ENCODE data around the gene PHC2. TPM values are rescaled to one million over a fixed set of nuclear protein-coding genes. Genes with fewer than 3 reads are reported as not detected.

The PHC2 gene
- total RNA-seq, 1 donor from 2014 or later = 73.7 TPM

DNA sequence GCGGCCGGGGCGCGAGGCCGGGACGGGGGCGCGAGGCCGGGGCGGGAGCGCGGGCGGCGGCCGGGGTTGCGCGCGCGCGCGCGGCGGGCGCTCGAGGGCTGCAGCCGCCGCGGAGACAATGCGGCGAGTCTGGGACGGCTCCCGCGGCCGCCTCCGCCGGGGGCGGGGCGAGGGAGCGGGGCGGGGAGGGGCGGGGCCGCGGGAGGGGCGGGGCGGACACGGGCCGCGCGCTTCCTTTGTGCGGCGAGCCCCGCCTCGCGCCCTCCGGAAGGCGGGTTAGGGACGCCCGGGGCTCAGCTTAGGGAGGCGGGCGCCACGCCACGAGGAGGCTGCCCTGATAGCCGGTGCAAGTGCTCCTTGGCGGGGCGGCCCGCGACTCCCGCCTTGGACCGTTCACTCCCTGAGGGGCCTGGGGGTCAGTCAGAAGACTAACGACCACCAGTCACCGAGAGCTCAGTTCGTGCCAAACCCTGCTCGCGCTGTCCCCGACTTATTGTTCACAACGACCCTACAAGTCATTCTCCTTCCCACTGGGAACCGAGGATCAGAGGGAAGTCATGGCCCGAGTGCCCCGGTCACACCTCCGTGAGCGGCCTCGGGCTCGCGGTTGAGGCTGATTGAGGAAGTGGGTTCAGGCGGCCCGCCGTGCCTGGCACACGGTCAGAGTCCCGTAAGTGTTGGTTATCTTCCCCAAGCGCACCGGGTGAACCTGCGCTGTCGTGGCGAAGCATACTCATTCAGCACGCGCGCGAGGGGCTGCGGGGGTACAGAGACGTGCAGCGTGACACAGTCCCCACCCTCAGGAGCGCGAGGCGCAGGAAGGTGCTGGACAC is 80.9 kb downstream of the PHC2 start:
- DNase-seq (ENCODE audit: low read depth in 2 of 2) = peak in 1 of 2 donors; percentile 79

GRCh38 chr1:33349081-33349759 is 81.7 kb downstream of the PHC2 start:
- peak in 1 of 2 donors; percentile 70 for DNase-seq (ENCODE audit: low read depth in 2 of 2)

GRCh38 chr1:33348676-33349080 is 82.2 kb downstream of the PHC2 start:
- peak in 1 of 2 donors; percentile 40 for DNase-seq (ENCODE audit: low read depth in 2 of 2)

- DNase-seq (ENCODE audit: low read depth in 2 of 2) = no peak
Observed at GRCh38 chr1:33348194-33348593, 82.7 kb downstream of the PHC2 start.

GRCh38 chr1:33347650-33347992 is 83.3 kb downstream of the PHC2 start:
- DNase-seq (ENCODE audit: low read depth in 2 of 2) = peak in 1 of 2 donors; percentile 30

GRCh38 chr1:33346927-33347649 is 83.8 kb downstream of the PHC2 start:
- peak; percentile 47 to 93 for DNase-seq (ENCODE audit: low read depth in 2 of 2)

DNA sequence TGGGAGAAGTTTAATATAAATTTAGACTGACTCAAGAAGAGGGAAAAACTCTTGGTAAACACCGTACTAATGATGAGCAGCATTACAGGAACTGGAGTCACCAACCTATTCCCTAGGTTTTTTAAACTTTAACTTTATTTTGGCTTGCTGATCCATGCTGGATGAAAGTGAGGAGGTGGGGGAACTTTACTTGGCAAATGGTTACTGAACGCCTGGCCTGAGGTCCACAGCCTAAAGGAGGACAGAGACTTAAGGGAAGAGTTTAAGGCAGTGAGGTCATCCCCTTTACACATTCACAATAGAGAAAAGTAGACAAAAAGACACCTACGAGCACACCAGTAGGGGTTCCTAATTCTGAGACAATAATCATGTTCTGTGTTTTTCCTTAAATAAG is 84.4 kb downstream of the PHC2 start:
- DNase-seq (ENCODE audit: low read depth in 2 of 2) = no peak

DNA sequence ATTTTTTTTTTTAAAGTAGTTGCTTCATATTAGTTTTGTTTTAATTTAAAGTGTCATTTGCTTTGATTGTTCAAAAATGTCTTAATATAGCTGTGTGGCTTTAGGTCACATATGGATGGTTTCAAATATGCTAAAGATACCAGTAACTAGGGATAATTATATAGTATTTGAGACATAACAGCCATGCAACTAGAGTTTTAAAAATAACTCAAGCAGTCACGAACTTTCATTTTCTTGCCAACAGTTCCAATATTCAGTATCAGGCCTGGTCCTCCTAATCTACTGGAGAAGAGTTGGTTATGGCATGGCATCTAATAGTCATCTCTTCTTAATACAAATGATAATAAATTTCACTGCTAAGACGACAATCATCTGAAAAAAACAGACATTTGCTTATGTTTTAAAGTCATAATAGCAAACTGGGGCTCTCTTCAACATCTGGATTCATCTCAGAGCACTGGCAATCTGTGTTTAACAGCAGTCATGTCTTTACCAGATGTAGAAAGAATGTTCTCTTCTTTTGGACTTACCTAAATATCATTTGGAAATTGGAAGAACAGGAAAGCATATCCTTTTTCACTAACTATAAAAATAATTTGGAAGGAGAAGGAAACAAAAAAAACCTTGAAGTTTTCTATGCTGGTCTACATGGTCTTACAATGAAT is 85.9 kb downstream of the PHC2 start:
- DNase-seq (ENCODE audit: low read depth in 2 of 2) = no peak

DNA sequence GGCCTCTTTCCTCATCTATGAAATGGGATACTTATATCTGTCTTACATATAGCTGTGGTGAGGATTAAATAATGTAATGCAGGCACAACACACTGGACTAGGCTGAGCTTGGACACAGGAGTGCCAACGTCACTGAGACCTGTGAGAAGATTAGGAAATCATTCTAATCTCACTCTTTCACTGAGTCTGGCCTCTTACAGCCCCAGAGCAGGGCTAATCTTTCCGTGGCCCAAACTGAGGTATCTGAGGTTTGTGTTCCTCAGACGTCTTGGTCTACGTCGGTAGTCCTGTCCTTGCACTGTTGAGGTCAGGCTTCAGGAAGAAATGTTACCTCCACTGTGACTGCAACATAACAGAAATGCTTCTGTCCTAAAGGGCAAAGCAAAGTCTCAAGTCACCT is 87.4 kb downstream of the PHC2 start:
- no peak for DNase-seq (ENCODE audit: low read depth in 2 of 2)

DNA sequence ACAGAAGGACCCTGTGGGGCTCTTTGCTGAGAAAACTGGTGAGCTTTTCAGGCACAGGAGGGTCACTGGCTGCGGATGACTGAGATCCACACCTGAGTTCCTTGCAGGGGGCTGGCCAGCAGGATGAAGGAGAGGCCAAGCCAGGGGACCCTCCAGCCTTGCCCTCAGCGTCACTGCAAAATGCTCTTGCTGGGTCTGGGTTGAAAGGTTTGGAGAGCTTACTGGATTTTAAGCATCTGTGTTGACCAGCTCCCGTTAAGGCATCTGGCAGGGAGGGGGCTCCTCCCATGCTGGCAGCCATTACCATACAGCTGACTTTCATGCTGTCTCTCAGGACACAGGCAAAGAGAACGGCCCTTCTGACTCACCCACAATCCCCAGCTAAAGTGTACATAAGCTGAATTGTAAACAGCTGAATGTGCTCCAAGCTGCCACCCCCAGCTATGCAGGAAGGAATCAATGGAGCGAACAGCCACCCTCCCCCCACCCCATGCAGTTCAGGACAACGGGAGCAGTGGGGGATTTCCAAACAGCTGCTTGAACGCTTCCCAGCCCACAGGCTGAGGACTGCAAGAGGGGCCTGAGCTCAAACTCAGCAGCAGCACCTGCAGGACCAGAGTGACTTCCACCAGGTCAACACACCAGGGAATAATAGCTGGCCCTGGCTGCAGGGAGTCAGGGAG is 88.7 kb downstream of the PHC2 start:
- peak; percentile 87 to 98 for DNase-seq (ENCODE audit: low read depth in 2 of 2)

DNA sequence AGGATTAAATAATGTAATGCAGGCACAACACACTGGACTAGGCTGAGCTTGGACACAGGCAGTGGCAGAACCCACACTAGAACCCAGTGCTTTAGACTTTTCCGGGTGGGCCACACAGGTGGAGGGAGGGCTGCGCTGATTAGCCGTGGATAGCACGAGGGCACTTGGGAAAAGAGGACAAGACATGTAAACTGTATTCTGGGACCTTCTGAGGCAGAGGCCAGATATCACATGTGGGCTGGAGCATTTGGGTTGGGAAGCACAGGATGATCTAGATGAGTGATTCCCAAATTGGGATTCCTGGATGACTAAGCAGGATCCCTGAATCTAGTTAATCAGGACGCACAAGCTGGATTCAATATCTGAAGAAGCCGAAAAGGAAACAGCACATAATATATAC is 89.7 kb downstream of the PHC2 start:
- peak in 1 of 2 donors; percentile 17 for DNase-seq (ENCODE audit: low read depth in 2 of 2)

DNA sequence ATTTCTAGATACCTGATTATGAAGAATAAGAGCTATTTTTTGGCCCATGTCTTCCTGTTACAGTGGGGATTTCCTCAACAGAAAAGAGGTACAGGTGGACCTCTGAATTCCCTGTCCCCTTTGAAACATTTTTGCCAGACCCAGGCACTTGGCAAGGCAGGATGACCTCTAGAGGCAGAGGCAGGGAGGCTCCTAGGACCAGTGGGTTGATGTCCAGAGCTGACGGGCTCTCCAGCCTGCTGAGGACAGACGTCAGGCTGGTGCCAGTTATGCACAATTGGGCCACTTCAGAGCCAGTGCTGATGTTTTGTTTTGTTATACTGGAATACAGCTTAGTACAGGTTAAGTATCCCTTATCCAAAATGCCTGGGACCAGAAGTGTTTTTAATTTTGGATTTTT is 91.5 kb downstream of the PHC2 start:
- DNase-seq (ENCODE audit: low read depth in 2 of 2) = peak in 1 of 2 donors; percentile 29

DNA sequence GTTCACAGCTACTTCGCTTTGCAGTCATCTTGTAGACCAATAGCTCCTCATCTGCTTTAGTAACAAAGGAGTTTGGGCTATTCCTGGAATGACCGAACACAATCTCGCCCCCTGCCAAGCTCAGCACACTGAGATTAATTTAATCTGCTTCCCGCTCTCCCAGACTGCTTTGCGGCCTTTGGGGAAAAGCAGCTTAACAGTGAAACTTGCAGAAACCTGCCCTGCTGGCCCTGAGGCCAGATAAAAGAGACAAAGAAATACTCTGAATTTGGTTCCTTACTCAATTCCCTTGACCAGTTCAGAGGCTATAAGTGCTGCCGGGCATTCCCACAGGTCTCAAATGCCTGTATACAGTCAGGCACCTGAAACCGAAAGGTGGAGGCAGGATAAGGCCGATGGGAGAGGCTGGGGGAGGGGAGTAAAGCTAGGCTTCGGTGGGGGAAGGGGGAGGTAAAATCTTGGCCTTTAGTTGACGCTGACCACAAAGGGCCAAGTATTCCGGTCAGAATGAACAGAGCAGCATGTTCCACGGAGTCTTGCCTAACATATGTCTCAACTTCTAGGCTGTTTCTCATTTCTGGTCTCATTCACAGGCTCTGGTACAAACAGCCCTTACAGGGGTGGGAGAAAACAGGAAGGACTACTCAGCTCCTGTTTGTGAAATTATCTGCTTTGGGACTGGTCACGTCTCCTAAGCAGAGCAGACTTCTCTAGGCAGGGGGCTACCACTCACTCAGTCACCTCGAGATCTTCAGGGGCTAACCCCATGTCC is 92.3 kb downstream of the PHC2 start:
- DNase-seq (ENCODE audit: low read depth in 2 of 2) = peak in 1 of 2 donors; percentile 75

GRCh38 chr1:33338048-33338439 is 92.9 kb downstream of the PHC2 start:
- DNase-seq (ENCODE audit: low read depth in 2 of 2) = no peak

GRCh38 chr1:33337441-33337840 is 93.5 kb downstream of the PHC2 start:
- no peak for DNase-seq (ENCODE audit: low read depth in 2 of 2)

- no peak for DNase-seq (ENCODE audit: low read depth in 2 of 2)
Observed at GRCh38 chr1:33336580-33336979, 94.3 kb downstream of the PHC2 start.

- DNase-seq (ENCODE audit: low read depth in 2 of 2) = no peak
Observed at GRCh38 chr1:33335020-33335419, 95.9 kb downstream of the PHC2 start.

DNA sequence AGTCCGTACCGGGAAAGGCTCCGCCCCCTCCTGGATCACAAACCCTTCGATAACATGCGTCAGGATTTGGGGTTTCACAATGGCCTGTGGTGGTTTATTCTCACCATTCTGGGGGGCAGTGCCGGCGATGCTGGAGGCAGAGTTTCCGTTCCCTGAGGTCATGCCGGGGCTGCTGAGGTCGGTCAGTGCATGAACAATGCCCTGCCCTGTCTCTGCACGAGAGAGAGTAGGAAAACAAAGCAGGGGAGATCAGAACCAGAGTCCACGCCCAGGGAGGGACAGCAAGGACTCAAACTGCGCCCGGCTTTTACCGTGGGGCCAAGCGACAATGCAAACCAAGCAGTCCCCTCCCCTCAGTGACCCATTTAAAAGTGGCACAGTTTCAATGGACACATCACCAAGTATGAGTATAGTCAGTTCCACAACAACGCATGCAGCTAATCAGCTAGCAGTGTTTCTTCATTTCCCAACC is 96.8 kb downstream of the PHC2 start:
- no peak for DNase-seq (ENCODE audit: low read depth in 2 of 2)

DNA sequence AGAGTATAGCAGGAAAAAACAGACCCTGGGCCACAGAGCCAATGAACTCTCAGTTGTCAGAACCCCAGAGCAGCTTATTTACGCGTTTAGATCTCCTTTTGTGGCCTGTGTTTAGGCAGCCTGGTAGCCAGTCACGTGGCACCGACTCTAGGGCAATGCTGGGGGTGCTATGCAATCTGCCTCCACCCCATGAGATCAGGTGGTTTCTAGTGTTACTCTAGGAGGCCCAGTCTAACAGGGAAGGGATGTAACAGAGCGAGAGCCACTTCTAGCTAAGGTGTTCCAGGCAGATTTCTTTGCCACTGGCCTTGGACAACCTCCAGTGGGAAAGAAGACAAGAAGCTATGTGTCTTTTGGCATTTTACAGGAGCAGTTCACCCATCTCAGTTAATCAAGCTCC is 98.0 kb downstream of the PHC2 start:
- no peak for DNase-seq (ENCODE audit: low read depth in 2 of 2)

- DNase-seq (ENCODE audit: low read depth in 2 of 2) = no peak
Observed at GRCh38 chr1:33332357-33332789, 98.5 kb downstream of the PHC2 start.
